MM.1S (cell line): ENCODE results near the gene MAN1C1.

ENCODE experiments used
- CTCF ChIP-seq: fragments of 300-600 bp; sonication (generic); IDR thresholded peaks from 2 replicates; pipeline ENCODE4 v1.5.1; 2016; ENCODE audit warnings: antibody characterized with exemption, low read length, mixed read lengths
- EZH2 ChIP-seq: fragments of 300-600 bp; sonication (generic); optimal IDR thresholded peaks from 2 replicates; pipeline ENCODE3; 2017; ENCODE audit warnings: low read depth, mild to moderate bottlenecking, antibody characterized with exemption, low read length, mixed read lengths

GRCh38 chr1:25624156-25624555 is 7.6 kb downstream of the MAN1C1 start:
- TF ChIP-seq EZH2 (no peak), CTCF (no peak)
